Measurements from ENCODE around the gene ZCCHC7. TPM values are rescaled to one million over a fixed set of nuclear protein-coding genes. Genes with fewer than 3 reads are reported as not detected.

Gene ZCCHC7
- total RNA-seq, 2 experiments from 2014 or later: 25.6 to 29.1 TPM

DNA sequence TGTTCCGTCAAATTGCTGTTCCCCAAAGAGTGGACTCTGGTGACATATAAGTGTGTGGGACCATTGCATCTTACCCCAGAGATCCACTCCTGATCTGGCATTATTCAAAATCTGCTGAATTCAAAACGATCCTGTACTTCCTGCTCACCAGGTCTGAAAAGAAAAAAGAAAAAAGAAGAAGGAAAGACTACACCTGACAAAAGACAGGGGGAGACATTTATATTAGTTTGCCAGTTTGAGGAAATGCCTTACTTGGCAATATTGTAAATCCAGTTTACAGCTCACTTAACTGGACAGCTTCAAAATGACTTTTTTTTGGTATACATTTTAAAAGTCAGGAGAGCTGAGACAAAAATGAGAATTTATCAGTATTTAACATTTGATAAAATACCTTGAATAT, 287.1 kb downstream of the ZCCHC7 start:
- ChIA-PET POLR2A (no interaction called here), CTCF (interaction anchor here (1.1 to 1.9 kb wide), 2 partner anchors 8 to 13 kb away, joined by 3 to 6 read pairs; no protein-coding TSS in a partner anchor)

Other genes with a start within 250 kb of the ZCCHC7 start
- gene PAX5, start 86.3 kb upstream of the ZCCHC7 start, total RNA-seq: under 1 TPM; 0.23 to 0.34 TPM